Body of pancreas (tissue), 4 donors: ENCODE results near the gene NME3. TPM values are rescaled to one million over a fixed set of nuclear protein-coding genes. Genes with fewer than 3 reads are reported as not detected.

ENCODE experiments used
- ATAC-seq: fragments of 150-250 bp; one replicate; pipeline ENCODE4 v1.9.1; 2016
- DNase-seq, 4 donors: peaks; one replicate each; pipeline ENCODE4 v3.0.0-alpha.2; 2019
- H3K27ac ChIP-seq, 4 donors: fragments of 200-600 bp; sonication (generic); 1 replicate in 3 of 4; 2 replicates in 1 of 4; pipeline versions ENCODE4 v1.5.1 to v1.6.1; 2016 to 2019; ENCODE audit warnings: mild to moderate bottlenecking in 1 of 4, mixed read lengths in 1 of 4, moderate library complexity in 1 of 4
- H3K27me3 ChIP-seq, 2 donors: fragments of 200-600 bp; sonication (generic); one replicate each; pipeline ENCODE4 v1.6.0; 2016; ENCODE audit warnings: mild to moderate bottlenecking in 1 of 2
- H3K36me3 ChIP-seq, 2 donors: fragments of 200-600 bp; sonication (generic); replicated peaks in 1 of 2; 2 replicates each; pipeline ENCODE4 v1.5.1; 2016; ENCODE audit warnings: low read depth in 2 of 2; ENCODE audit not compliant: insufficient read depth in 1 of 2
- H3K4me1 ChIP-seq: fragments of 200-600 bp; sonication (generic); one replicate; pipeline ENCODE4 v1.6.0; 2016
- H3K4me3 ChIP-seq, 2 donors: fragments of 200-600 bp; sonication (generic); 1 replicate in 1 of 2; 2 replicates in 1 of 2; pipeline ENCODE4 v1.5.1; 2016 to 2019
- H3K9me3 ChIP-seq, 3 donors: fragments of 200-600 bp; sonication (generic); 1 replicate in 2 of 3; 2 replicates in 1 of 3; pipeline ENCODE4 v1.5.1; 2016
- POLR2A ChIP-seq, 3 donors: fragments of 450-650 bp; IDR thresholded peaks; one replicate each; pipeline ENCODE4 v1.6.1; 2016; ENCODE audit warnings: antibody characterized with exemption in 3 of 3, mild to moderate bottlenecking in 2 of 3
- WGBS, 2 donors: methylation state at CpG; one replicate each; pipeline ENCODE4 v1.1.5; 2017; 5-methylcytosine and 5-hydroxymethylcytosine counted together
- intact Hi-C: fragments of 100-400 bp; cut with DNase I; formaldehyde crosslinking; loops from one replicate; pipeline ENCODE4 v1.15.1; 2023
- total RNA-seq, 2 donors: library from RNA; depleted of rRNA; stranded (reverse); fragments of >200 nt; gene quantifications; one replicate each; pipeline ENCODE4 v1.1.0, GENCODE V29; 2016
- TF ChIP-seq, protein P1 (sequence below), 7 experiments: fragments of 450-650 bp in 4 of 7; fragments of 200-600 bp in 3 of 7; sonication (generic) in 3 of 7; IDR thresholded peaks; one replicate each; pipeline ENCODE4 v1.5.1; 2016 to 2019; ENCODE audit warnings: antibody characterized with exemption in 7 of 7

NME3 gene
- total RNA-seq, 2 donors from 2014 or later = 62.8 to 113 TPM

DNA sequence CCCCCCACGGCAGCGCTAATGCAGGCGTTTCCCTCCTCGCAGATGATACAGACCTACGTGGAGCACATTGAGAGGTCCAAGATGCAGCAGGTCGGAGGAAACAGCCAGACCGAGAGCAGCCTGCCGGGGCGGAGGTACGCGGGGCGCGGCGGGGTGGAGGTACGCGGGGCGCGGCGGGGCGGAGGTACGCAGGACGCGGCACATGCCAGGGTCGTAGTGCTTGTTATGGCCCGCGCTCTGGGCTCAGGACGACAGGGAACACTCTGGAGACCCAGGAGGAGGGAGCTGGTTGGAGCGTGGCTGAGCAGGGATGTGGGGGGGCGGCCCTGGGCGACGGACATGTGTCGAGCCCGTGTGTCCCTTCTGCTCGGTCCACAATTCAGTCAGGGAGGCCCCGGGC, 41.9 kb downstream of the NME3 start:
- intact Hi-C loops = no loop called here
- no peak overlapping the region for H3K27ac ChIP-seq
- no peak overlapping the region for H3K4me3 ChIP-seq
- H3K36me3 ChIP-seq = peaks cover 6 to 20% of the 10 kb centered on the region in 2 donors
- no peaks in the 10 kb centered on the region for H3K4me1 ChIP-seq
- no peak for DNase-seq
- no peaks in the 10 kb centered on the region for H3K27me3 ChIP-seq
- no peaks in the 10 kb centered on the region for H3K9me3 ChIP-seq
- TF ChIP-seq, protein P1, sequence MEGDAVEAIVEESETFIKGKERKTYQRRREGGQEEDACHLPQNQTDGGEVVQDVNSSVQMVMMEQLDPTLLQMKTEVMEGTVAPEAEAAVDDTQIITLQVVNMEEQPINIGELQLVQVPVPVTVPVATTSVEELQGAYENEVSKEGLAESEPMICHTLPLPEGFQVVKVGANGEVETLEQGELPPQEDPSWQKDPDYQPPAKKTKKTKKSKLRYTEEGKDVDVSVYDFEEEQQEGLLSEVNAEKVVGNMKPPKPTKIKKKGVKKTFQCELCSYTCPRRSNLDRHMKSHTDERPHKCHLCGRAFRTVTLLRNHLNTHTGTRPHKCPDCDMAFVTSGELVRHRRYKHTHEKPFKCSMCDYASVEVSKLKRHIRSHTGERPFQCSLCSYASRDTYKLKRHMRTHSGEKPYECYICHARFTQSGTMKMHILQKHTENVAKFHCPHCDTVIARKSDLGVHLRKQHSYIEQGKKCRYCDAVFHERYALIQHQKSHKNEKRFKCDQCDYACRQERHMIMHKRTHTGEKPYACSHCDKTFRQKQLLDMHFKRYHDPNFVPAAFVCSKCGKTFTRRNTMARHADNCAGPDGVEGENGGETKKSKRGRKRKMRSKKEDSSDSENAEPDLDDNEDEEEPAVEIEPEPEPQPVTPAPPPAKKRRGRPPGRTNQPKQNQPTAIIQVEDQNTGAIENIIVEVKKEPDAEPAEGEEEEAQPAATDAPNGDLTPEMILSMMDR (IDR thresholded peaks at IDR 0.05) = no peak
- TF ChIP-seq POLR2A (IDR thresholded peaks at IDR 0.05) = no peak
- ATAC-seq = no peak
- 95 to 96% methylated on average over 31 to 32 of the region's 35 CpGs for WGBS, 2 donors

DNA sequence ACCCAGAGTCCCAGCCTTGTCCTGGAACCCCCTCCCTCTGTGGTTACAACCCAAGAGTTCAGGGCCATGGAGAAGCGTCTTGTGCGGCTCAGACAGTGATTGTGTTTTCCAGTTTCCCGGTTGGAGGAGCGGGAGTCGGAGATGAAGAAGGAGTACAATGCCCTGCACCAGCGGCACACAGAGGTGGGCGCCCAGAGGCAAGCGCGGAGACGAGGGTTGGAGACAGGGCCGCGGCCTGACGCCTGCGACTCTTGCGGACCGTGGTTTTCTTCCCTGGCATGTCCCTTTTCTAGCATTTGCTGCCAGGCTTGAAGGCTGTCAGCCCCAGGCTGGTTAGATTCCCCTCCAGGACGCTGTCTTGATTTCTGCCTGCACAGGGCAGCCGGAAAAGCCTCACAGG, 42.3 kb downstream of the NME3 start:
- peaks cover 6 to 16% of the 10 kb centered on the region in 2 donors for H3K36me3 ChIP-seq
- WGBS, 2 donors = 90 to 97% methylated on average over 13 to 18 of the region's 18 CpGs
- intact Hi-C loops = no loop called here

DNA sequence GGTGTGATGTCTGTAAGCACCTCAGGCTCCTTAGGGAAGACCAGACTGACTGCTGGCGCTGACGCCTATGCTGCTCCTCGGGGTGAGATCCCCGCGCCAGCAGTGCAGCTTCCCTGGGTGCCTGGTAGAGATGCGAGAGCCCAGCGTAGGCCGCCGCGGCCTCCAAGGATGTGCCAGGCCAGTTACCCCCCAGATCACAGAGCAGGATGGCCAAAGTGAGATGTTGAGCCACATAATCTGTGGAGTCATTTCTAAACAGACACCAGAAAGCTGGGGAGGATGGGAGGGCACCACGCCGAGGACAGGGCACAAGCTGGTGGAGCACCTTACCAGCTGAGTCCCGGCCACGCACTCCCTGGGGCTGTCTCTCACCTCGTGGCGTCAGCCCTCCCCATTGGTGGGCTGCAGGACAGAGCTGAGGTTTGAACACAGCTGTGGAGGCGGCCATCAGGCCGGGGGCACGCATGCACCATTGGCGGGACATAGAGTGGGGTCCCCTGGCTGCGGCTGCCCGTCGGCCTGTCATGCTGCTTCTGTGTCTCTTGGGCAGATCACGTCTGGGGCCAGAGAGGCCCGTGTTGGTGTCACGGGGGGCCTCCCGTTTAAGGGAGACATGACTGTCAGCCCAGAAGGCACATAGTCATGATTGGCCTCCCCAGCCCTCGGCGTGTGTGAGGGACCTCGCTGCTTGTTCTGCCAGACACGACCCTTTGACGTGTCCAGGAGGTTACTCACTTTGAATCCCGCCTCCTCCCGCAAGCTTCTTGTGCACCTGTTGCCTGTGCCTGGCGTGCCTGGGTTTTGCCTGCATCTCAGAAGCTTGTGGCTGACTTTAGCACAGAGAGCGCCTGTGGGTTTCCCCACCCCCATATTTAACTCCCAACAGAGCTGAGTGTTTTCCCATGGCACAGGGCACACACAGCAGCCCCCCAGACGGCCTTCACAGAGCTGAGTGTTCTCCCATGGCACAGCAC, 43.4 kb downstream of the NME3 start:
- no peak for ATAC-seq

More for the DNA sequence above, 42.3 kb downstream of the NME3 start:
- no peak for TF ChIP-seq POLR2A (IDR thresholded peaks at IDR 0.05)
- TF ChIP-seq, protein P1 (IDR thresholded peaks at IDR 0.05) = no peak
- Histone ChIP-seq H3K4me1 (no peaks in the 10 kb centered on the region), H3K27me3 (no peaks in the 10 kb centered on the region), H3K4me3 (no peak overlapping the region), H3K27ac (no peak overlapping the region), H3K9me3 (no peaks in the 10 kb centered on the region)
- ATAC-seq (no peak), DNase-seq (no peak)

DNA sequence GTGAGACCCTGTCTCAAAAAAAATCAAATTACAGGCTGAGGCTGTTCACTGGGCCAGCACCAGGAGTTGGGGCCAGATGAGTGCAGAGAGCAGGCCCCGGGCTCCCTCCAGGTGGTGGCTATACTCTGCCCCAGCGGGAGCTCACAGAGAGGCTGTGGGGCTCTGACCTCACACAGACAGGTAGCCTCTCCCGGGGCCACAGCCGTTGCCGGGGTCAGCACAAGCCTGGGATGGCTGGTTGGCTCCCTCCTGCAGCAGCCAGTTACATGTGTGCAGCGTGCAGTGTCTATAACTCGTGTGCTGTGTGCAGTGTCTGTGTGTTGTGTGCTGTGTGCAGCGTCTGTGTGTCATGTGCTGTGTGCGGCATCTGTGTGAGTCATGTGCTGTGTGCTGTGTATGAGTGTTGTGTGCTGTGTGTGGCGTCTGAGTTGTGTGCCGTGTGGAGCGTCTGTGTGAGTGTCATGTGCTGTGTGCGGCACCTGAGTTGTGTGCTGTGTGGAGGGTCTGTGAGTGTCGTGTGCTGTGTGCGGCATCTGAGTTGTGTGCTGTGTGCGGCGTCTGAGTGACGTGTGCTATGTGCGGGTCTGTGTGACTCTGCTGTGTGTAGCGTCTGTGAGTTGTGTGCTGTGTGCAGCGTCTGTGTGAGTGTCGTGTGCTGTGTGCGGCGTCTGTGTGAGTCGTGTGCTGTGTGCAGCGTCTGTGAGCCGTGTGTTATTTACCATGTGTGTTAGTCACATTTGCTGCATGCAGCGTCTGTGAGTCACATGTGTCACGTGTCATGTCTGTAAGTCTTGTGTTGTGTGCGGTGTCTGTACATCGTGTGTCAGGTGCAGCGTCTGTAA, 44.5 kb downstream of the NME3 start:
- ATAC-seq (no peak), DNase-seq (no peak)
- TF ChIP-seq, protein P1 (IDR thresholded peaks at IDR 0.05) = no peak
- TF ChIP-seq POLR2A (IDR thresholded peaks at IDR 0.05) = no peak
- H3K4me1 ChIP-seq = peaks cover 16% of the 10 kb centered on the region
- no peaks in the 10 kb centered on the region for H3K9me3 ChIP-seq
- H3K27me3 ChIP-seq = no peaks in the 10 kb centered on the region
- intact Hi-C loops = no loop called here
- H3K36me3 ChIP-seq = peaks cover 5 to 6% of the 10 kb centered on the region in 2 donors
- WGBS, 2 donors = 89 to 93% methylated on average over 25 to 32 of the region's 32 CpGs
- no peak overlapping the region for H3K27ac ChIP-seq
- no peak overlapping the region for H3K4me3 ChIP-seq

More for the DNA sequence above, 43.4 kb downstream of the NME3 start:
- Histone ChIP-seq H3K4me1 (peaks cover 6% of the 10 kb centered on the region), H3K4me3 (no peak overlapping the region), H3K27me3 (no peaks in the 10 kb centered on the region), H3K27ac (no peak overlapping the region), H3K9me3 (no peaks in the 10 kb centered on the region), H3K36me3 (peaks cover 6 to 9% of the 10 kb centered on the region in 2 donors)
- DNase-seq = no peak
- intact Hi-C loops = no loop called here
- 90 to 93% methylated on average over 11 to 34 of the region's 37 CpGs for WGBS, 2 donors
- TF ChIP-seq POLR2A (IDR thresholded peaks at IDR 0.05) = no peak
- TF ChIP-seq, protein P1 (IDR thresholded peaks at IDR 0.05) = no peak
